RWPE2 (cell line): ENCODE measurements around the gene RNGTT.
A peak's percentile ranks its signal among the peaks of the same experiment; 100 is the strongest.

Experiments
- ATAC-seq: fragments of 200-7000 bp; cut with Tn5 transposase; 3 replicates; pipeline ENCODE4 v1.9.1; 2021; ENCODE audit warnings: low read depth
- DNase-seq: peaks from one replicate; pipeline ENCODE4 v3.0.0-alpha.2; 2020; ENCODE audit warnings: low spot score
- H3K27ac ChIP-seq: fragments of 450-650 bp; 2 replicates; pipeline ENCODE4 v1.5.1; 2017; ENCODE audit warnings: mild to moderate bottlenecking; ENCODE audit not compliant: poor library complexity, severe bottlenecking
- H3K27me3 ChIP-seq: fragments of 250-450 bp; sonication (Bioruptor Pico); 2 replicates; pipeline ENCODE4 v1.5.1; 2021; ENCODE audit warnings: mild to moderate bottlenecking, moderate library complexity; ENCODE audit not compliant: insufficient read depth, poor library complexity, severe bottlenecking
- H3K36me3 ChIP-seq: fragments of 250-450 bp; sonication (Bioruptor Pico); 2 replicates; pipeline ENCODE4 v1.5.1; 2020; ENCODE audit warnings: low read depth, mild to moderate bottlenecking, moderate library complexity
- H3K4me1 ChIP-seq: fragments of 250-450 bp; sonication (Bioruptor Pico); 2 replicates; pipeline ENCODE4 v1.5.1; 2021; ENCODE audit warnings: mild to moderate bottlenecking, moderate library complexity; ENCODE audit not compliant: insufficient read depth, poor library complexity, severe bottlenecking
- H3K4me3 ChIP-seq: fragments of 250-450 bp; sonication (Bioruptor Pico); 2 replicates; pipeline ENCODE4 v1.5.1; 2021; ENCODE audit warnings: mild to moderate bottlenecking, moderate library complexity; ENCODE audit not compliant: severe bottlenecking
- H3K9me3 ChIP-seq: fragments of 250-450 bp; sonication (Bioruptor Pico); 2 replicates; pipeline ENCODE4 v1.5.1; 2021; ENCODE audit warnings: mild to moderate bottlenecking, moderate library complexity; ENCODE audit not compliant: severe bottlenecking
- CTCF ChIP-seq: fragments of 450-650 bp; IDR thresholded peaks from one replicate; pipeline ENCODE4 v1.5.1; 2017; ENCODE audit warnings: mild to moderate bottlenecking, moderate library complexity; ENCODE audit not compliant: poor library complexity, severe bottlenecking

The RNGTT gene

GRCh38 chr6:88920774-88921733 lies 42.4 kb downstream of the RNGTT start:
- no peak overlapping the region for H3K27ac ChIP-seq
- no peaks in the 10 kb centered on the region for H3K27me3 ChIP-seq
- peaks cover 12% of the 10 kb centered on the region for H3K36me3 ChIP-seq
- no peak overlapping the region for H3K4me3 ChIP-seq
- H3K4me1 ChIP-seq = no peaks in the 10 kb centered on the region
- DNase-seq = no peak
- ATAC-seq = no peak
- no peaks in the 10 kb centered on the region for H3K9me3 ChIP-seq
- TF ChIP-seq CTCF = no peak

DNA sequence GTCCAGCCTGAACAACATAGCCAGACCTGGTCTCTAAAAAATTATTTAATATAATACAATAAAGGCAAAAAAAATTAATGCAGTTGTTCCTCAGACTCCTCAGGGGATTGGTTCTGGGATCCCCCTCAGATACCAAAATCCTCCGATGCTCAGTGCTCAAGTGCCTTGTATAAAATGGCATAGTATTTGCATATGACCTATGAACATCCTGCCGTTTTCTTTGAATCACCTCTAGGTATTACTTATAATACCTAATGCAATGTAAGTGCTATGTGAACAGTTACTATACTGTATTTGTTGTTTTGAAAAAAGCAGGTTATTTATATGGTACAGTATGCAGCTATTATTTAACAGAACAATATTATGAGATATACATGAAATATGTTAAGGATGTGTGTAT lies 43.3 kb downstream of the RNGTT start:
- TF ChIP-seq CTCF = no peak
- no peak overlapping the region for H3K4me3 ChIP-seq
- ATAC-seq (no peak), DNase-seq (no peak)
- H3K27ac ChIP-seq = no peak overlapping the region
- no peaks in the 10 kb centered on the region for H3K27me3 ChIP-seq
- H3K36me3 ChIP-seq = peaks cover 12% of the 10 kb centered on the region
- no peaks in the 10 kb centered on the region for H3K9me3 ChIP-seq
- no peaks in the 10 kb centered on the region for H3K4me1 ChIP-seq

DNA sequence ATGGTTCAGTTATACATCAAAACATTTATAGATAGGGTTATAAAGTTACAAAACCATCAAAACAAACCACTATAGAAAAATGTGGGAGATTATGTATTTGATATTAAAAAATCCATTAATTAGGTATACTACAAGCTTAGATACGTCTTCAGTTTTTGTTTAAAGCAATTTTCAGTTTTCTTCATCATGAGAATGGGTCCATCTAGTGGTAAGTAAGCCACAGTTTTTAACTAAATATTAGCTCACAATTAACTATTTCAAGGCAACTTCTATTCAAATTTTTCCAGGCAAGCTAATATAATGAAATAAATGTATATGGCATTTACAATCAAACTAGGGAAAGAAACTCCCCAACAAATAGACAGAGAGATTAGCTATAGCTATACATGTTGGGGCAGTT lies 44.4 kb downstream of the RNGTT start:
- Histone ChIP-seq H3K27ac (no peak overlapping the region), H3K4me1 (no peaks in the 10 kb centered on the region), H3K9me3 (no peaks in the 10 kb centered on the region), H3K4me3 (no peak overlapping the region), H3K27me3 (no peaks in the 10 kb centered on the region), H3K36me3 (peaks cover 12% of the 10 kb centered on the region)
- TF ChIP-seq CTCF = peak; percentile 42
- no peak for DNase-seq
- no peak for ATAC-seq

GRCh38 chr6:88916615-88917208 lies 46.7 kb downstream of the RNGTT start:
- H3K36me3 ChIP-seq = 0 out of 2 replicates have a peak, but pooled peaks cover 4% of the 10 kb centered on the region
- no peaks in the 10 kb centered on the region for H3K27me3 ChIP-seq
- no peak overlapping the region for H3K27ac ChIP-seq
- H3K4me3 ChIP-seq = no peak overlapping the region
- no peak for TF ChIP-seq CTCF
- no peaks in the 10 kb centered on the region for H3K9me3 ChIP-seq
- DNase-seq (no peak), ATAC-seq (no peak)
- H3K4me1 ChIP-seq = no peaks in the 10 kb centered on the region
